Esophagus muscularis mucosa (tissue), 3 donors: ENCODE results near the gene WDFY2.

Source experiments
- CTCF ChIP-seq, 3 experiments: fragments of 200-600 bp in 2 of 3; fragments of 450-650 bp in 1 of 3; sonication (generic) in 2 of 3; IDR thresholded peaks; one replicate each; pipeline ENCODE4 v1.5.1; 2017 to 2019; ENCODE audit warnings: antibody characterized with exemption in 3 of 3, mild to moderate bottlenecking in 2 of 3, moderate library complexity in 1 of 3
- POLR2AphosphoS5 ChIP-seq, 2 donors: sonication (generic); formaldehyde crosslinking; IDR thresholded peaks; one replicate each; pipeline ENCODE4 v1.6.1; 2017; ENCODE audit warnings: antibody characterized with exemption in 2 of 2

DNA sequence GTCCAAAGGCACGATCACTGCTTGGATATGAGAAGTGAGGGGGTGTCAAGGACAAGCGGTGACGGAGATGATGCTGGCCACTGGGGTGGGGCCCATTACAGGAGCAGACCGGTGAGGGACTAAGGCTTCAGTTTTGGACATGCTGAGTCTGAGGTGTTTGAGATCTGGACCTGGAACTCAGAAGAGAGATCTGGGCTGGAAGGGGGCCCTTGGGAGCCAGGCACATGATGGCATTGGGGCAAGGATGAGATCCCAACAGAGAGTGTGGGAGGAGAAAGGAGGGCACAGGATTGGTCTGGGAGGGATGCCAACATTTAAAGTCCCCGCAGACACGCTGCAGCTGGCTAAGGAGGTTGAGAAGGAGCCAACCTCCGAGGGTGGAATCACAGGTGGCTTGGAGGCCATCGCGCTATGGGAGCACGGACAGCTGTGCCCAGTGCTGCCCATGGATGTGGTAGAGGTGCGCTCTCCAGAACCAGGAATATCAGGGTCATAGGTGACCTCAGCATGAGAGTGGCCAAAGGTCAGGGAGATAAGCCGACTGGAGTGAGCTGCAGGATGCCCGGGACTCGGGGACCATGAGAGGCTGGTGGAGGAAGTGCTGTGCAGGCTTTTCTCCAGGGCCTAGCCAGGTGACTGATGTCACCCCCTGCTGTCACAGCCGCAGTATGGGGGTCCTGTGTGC is 197.9 kb downstream of the WDFY2 start:
- no peak for TF ChIP-seq POLR2AphosphoS5 (IDR thresholded peaks at IDR 0.05)
- no peak for TF ChIP-seq CTCF (IDR thresholded peaks at IDR 0.05)
